Measurements from ENCODE around the gene C4orf50. TPM values are rescaled to one million over a fixed set of nuclear protein-coding genes. Genes with fewer than 3 reads are reported as not detected.

Gene C4orf50
- total and polyA plus RNA-seq, 2 donors (not counting 1 experiment from before 2014, with no cell fraction given) = 0.02 TPM; not detected in 1

DNA sequence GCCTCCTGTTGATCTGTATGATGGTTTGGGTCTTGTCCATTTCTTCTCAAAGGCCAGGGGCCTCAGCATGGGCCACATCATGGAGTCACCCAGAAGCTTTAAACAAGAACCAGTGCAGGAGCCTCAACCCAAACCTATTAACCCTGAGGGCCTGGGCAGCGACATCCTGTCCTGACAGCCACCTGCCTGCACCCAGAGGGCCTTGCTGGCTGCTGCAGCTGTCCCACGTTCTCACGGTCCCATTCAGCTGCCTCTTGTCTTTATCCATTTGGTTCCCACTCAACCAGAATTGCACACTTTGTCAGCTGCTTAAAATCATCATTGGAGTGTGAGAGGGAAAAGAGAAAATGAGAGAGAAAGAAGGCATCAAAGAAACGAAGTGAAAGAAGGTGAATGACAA lies 21.6 kb downstream of the C4orf50 start:
- intact Hi-C loops (cut with micrococcal nuclease) = no loop called here
- Histone ChIP-seq H3K9me3 (ENCODE audit: control extremely low read depth in 1 of 3, control insufficient read depth in 2 of 3, insufficient read depth in 1 of 3, low read length in 2 of 3) (peaks cover 0 to 10% (median 0%) of the 10 kb centered on the region in 3 donors), H4K20me1 (ENCODE audit: control insufficient read depth, insufficient read depth, low read length, poor library complexity, severe bottlenecking) (no peaks in the 10 kb centered on the region), H3K9ac (ENCODE audit: low read length) (no peak overlapping the region), H3K36me3 (replicated peaks in 1 of 2; ENCODE audit: control extremely low read depth in 1 of 2, control insufficient read depth in 1 of 2, extremely low read depth in 1 of 2, insufficient read depth in 2 of 2, low read length in 1 of 2) (no peaks in the 10 kb centered on the region), H3K27ac (ENCODE audit: low read length in 2 of 2) (no peak overlapping the region), H3K4me1 (ENCODE audit: control insufficient read depth in 2 of 2, insufficient read depth in 2 of 2, low read length in 2 of 2) (no peaks in the 10 kb centered on the region), H3K4me2 (replicated peaks; ENCODE audit: low read depth, low read length, poor library complexity, severe bottlenecking) (no peak overlapping the region), H3K27me3 (replicated peaks in 1 of 4; ENCODE audit: control extremely low read depth in 1 of 4, control insufficient read depth in 3 of 4, insufficient read depth in 4 of 4, low read length in 3 of 4) (no peaks in the 10 kb centered on the region), H3K79me2 (ENCODE audit: control insufficient read depth, insufficient read depth, low read length) (no peaks in the 10 kb centered on the region), H2AFZ (ENCODE audit: insufficient read depth, low read depth, low read length, poor library complexity, severe bottlenecking) (no peak overlapping the region), H3K4me3 (ENCODE audit: control extremely low read depth in 1 of 5, extremely low read depth in 1 of 5, insufficient read depth in 1 of 5, low read depth in 2 of 5, low read length in 4 of 5) (no peak overlapping the region)
- POLR2A ChIA-PET = no interaction called here
- CTCF ChIA-PET = interaction anchor here (0.7 to 1.7 kb wide), 3 partner anchors 253 to 328 kb away, joined by 3 to 5 read pairs (median 3); no protein-coding TSS in a partner anchor
- TF ChIP-seq, protein P1, sequence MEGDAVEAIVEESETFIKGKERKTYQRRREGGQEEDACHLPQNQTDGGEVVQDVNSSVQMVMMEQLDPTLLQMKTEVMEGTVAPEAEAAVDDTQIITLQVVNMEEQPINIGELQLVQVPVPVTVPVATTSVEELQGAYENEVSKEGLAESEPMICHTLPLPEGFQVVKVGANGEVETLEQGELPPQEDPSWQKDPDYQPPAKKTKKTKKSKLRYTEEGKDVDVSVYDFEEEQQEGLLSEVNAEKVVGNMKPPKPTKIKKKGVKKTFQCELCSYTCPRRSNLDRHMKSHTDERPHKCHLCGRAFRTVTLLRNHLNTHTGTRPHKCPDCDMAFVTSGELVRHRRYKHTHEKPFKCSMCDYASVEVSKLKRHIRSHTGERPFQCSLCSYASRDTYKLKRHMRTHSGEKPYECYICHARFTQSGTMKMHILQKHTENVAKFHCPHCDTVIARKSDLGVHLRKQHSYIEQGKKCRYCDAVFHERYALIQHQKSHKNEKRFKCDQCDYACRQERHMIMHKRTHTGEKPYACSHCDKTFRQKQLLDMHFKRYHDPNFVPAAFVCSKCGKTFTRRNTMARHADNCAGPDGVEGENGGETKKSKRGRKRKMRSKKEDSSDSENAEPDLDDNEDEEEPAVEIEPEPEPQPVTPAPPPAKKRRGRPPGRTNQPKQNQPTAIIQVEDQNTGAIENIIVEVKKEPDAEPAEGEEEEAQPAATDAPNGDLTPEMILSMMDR (IDR thresholded peaks at IDR 0.05) = no peak
- TF ChIP-seq EZH2 (IDR thresholded peaks at IDR 0.05; ENCODE audit: borderline replicate concordance, insufficient read depth, low read depth, low read length, poor library complexity, severe bottlenecking) = no peak
- DNase-seq (no peak), ATAC-seq (ENCODE audit: low read depth) (no peak)
- H3K4me1 Mint-ChIP-seq = no peaks in the 10 kb centered on the region
- no peaks in the 10 kb centered on the region for H3K9me3 Mint-ChIP-seq (ENCODE audit: insufficient read depth)
- peaks cover 19% of the 10 kb centered on the region for H3K27me3 Mint-ChIP-seq
- no peak overlapping the region for H3K4me3 Mint-ChIP-seq
- no peak overlapping the region for H3K27ac Mint-ChIP-seq
- 63% methylated on average over 2 of the region's 4 CpGs for WGBS (ENCODE audit: insufficient coverage)

DNA sequence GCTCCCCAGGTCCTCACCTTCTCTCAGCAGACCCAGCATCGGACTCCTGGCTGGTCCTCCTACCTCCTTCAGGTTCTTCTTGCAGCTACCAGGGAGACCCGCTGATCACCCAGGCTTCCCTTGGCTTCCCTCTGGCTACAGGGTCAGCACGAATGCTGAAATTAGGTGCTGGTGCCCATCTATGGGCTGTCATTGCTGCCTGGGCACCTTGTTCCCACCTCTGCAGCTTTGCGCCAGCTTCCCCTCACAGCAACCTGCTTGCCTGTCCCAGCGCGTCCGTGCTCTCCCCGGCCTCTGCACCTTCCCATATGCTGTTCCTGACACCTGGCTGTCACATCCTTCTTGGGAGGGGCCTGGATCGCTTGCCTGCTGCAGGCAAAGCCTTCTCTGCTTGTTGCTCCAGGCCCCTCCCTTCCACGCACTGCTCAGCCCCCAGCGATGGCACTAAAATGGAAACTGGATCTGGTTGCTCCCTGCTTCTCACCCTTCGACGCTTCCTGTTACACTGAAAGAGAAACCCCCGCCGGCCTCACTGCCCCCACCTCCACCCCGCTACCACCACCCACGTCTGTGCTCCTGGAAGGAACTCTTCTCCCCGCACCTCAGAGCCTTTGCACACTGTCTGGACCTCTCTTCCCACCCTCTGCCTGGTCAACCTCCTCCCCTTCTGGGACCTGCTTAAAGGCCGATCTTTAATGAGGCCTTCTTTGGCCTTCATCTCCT lies 22.2 kb downstream of the C4orf50 start:
- Histone ChIP-seq H2AFZ (ENCODE audit: insufficient read depth, low read depth, low read length, poor library complexity, severe bottlenecking) (no peak overlapping the region), H3K27me3 (replicated peaks in 1 of 4; ENCODE audit: control extremely low read depth in 1 of 4, control insufficient read depth in 3 of 4, insufficient read depth in 4 of 4, low read length in 3 of 4) (no peaks in the 10 kb centered on the region), H3K4me3 (ENCODE audit: control extremely low read depth in 1 of 5, extremely low read depth in 1 of 5, insufficient read depth in 1 of 5, low read depth in 2 of 5, low read length in 4 of 5) (no peak overlapping the region), H3K9me3 (ENCODE audit: control extremely low read depth in 1 of 3, control insufficient read depth in 2 of 3, insufficient read depth in 1 of 3, low read length in 2 of 3) (peaks cover 0 to 10% (median 0%) of the 10 kb centered on the region in 3 donors), H4K20me1 (ENCODE audit: control insufficient read depth, insufficient read depth, low read length, poor library complexity, severe bottlenecking) (no peaks in the 10 kb centered on the region), H3K79me2 (ENCODE audit: control insufficient read depth, insufficient read depth, low read length) (no peaks in the 10 kb centered on the region), H3K4me2 (replicated peaks; ENCODE audit: low read depth, low read length, poor library complexity, severe bottlenecking) (no peak overlapping the region), H3K27ac (ENCODE audit: low read length in 2 of 2) (no peak overlapping the region), H3K4me1 (ENCODE audit: control insufficient read depth in 2 of 2, insufficient read depth in 2 of 2, low read length in 2 of 2) (no peaks in the 10 kb centered on the region), H3K36me3 (replicated peaks in 1 of 2; ENCODE audit: control extremely low read depth in 1 of 2, control insufficient read depth in 1 of 2, extremely low read depth in 1 of 2, insufficient read depth in 2 of 2, low read length in 1 of 2) (no peaks in the 10 kb centered on the region), H3K9ac (ENCODE audit: low read length) (no peak overlapping the region)
- H3K27ac Mint-ChIP-seq = no peak overlapping the region
- CTCF ChIA-PET = interaction anchor here (1.0 kb wide), 2 partner anchors 10 to 253 kb away, joined by 3 read pairs; no protein-coding TSS in a partner anchor
- DNase-seq (no peak), ATAC-seq (ENCODE audit: low read depth) (no peak)
- no peak overlapping the region for H3K4me3 Mint-ChIP-seq
- POLR2A ChIA-PET = no interaction called here
- intact Hi-C loops (cut with micrococcal nuclease) = no loop called here
- 72% methylated on average over 13 of the region's 19 CpGs for WGBS (ENCODE audit: insufficient coverage)
- peaks cover 19% of the 10 kb centered on the region for H3K27me3 Mint-ChIP-seq
- no peak for TF ChIP-seq EZH2 (IDR thresholded peaks at IDR 0.05; ENCODE audit: borderline replicate concordance, insufficient read depth, low read depth, low read length, poor library complexity, severe bottlenecking)
- TF ChIP-seq, protein P1 (IDR thresholded peaks at IDR 0.05) = no peak
- H3K9me3 Mint-ChIP-seq (ENCODE audit: insufficient read depth) = no peaks in the 10 kb centered on the region
- no peaks in the 10 kb centered on the region for H3K4me1 Mint-ChIP-seq
